Mucosa of descending colon (tissue), 3 donors: ENCODE measurements around the gene CFAP69. TPM values are rescaled to one million over a fixed set of nuclear protein-coding genes. Genes with fewer than 3 reads are reported as not detected.

Experiments
- ATAC-seq: fragments of 200-7000 bp; cut with Tn5 transposase; one replicate; pipeline ENCODE4 v1.9.1; 2020; ENCODE audit warnings: mild to moderate bottlenecking, moderate library complexity
- DNase-seq, 3 donors: peaks; one replicate each; pipeline ENCODE4 v3.0.0-alpha.2; 2020
- H3K36me3 ChIP-seq: fragments of 200-600 bp; one replicate; pipeline ENCODE4 v1.8.0; 2021; ENCODE audit warnings: low read depth, mild to moderate bottlenecking
- H3K4me1 ChIP-seq: fragments of 200-600 bp; one replicate; pipeline ENCODE4 v1.8.0; 2021; ENCODE audit warnings: low read depth, mild to moderate bottlenecking
- H3K4me3 ChIP-seq: fragments of 200-600 bp; one replicate; pipeline ENCODE4 v1.8.0; 2021; ENCODE audit warnings: mild to moderate bottlenecking
- H3K9me3 ChIP-seq: fragments of 200-600 bp; one replicate; pipeline ENCODE4 v1.8.0; 2021; ENCODE audit warnings: mild to moderate bottlenecking
- intact Hi-C, 2 donors: fragments of 100-400 bp; cut with DNase I in 1 of 2; cut with micrococcal nuclease in 1 of 2; formaldehyde crosslinking; loops; one replicate each; pipeline versions ENCODE4 v1.11.0 to v1.11.1; 2022; cut with DNase I, micrococcal nuclease
- total RNA-seq, 3 donors: library from RNA; stranded (reverse); fragmentation: NEBNext Ultra II Directional in 2 of 3; extraction: Animal tissue kit (Norgen Biotek cat#: 25700) in 2 of 3; gene quantifications; one replicate each; pipeline versions ENCODE4 v1.2.1 to v1.2.4, GENCODE V29; 2021 to 2023
- TF ChIP-seq, protein P1 (sequence below): fragments of 200-600 bp; IDR thresholded peaks from one replicate; pipeline ENCODE4 v1.8.0; 2022; ENCODE audit warnings: antibody characterized with exemption, mild to moderate bottlenecking
- donor health status: DM: no; HTN: no; CAD: no; lungs with moderate emphysema.
- donor health status: DM: no; HTN: no; CAD: no.
- donor health status: DM: no; HTN: yes; CAD: no.

The CFAP69 gene
- total RNA-seq, 3 donors from 2014 or later: 4.2 to 7.2 (median 4.5) TPM

DNA sequence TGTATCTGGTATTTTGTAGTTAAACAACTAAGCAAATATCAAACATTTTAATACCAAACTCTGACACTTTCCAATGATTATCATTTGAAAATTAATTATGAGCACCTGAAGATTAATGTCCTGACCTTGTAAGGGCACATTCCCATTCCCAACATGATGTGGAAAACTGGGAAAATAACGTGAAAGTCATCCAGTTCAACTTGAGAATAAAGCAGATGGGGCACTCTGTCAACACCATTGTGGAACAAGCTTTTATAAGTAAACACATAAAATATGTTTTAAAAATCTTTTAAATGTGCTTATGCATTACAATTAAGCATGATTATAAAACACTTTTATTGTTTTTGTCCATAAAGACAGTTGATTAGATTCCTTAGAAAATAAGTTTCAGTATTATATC, 19.4 kb upstream of the CFAP69 start:
- Histone ChIP-seq H3K9me3 (no peaks in the 10 kb centered on the region), H3K4me3 (no peak overlapping the region), H3K4me1 (no peaks in the 10 kb centered on the region), H3K36me3 (no peaks in the 10 kb centered on the region)
- TF ChIP-seq, protein P1, sequence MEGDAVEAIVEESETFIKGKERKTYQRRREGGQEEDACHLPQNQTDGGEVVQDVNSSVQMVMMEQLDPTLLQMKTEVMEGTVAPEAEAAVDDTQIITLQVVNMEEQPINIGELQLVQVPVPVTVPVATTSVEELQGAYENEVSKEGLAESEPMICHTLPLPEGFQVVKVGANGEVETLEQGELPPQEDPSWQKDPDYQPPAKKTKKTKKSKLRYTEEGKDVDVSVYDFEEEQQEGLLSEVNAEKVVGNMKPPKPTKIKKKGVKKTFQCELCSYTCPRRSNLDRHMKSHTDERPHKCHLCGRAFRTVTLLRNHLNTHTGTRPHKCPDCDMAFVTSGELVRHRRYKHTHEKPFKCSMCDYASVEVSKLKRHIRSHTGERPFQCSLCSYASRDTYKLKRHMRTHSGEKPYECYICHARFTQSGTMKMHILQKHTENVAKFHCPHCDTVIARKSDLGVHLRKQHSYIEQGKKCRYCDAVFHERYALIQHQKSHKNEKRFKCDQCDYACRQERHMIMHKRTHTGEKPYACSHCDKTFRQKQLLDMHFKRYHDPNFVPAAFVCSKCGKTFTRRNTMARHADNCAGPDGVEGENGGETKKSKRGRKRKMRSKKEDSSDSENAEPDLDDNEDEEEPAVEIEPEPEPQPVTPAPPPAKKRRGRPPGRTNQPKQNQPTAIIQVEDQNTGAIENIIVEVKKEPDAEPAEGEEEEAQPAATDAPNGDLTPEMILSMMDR: no peak
- no peak for ATAC-seq
- intact Hi-C loops: no loop called here
- no peak for DNase-seq

DNA sequence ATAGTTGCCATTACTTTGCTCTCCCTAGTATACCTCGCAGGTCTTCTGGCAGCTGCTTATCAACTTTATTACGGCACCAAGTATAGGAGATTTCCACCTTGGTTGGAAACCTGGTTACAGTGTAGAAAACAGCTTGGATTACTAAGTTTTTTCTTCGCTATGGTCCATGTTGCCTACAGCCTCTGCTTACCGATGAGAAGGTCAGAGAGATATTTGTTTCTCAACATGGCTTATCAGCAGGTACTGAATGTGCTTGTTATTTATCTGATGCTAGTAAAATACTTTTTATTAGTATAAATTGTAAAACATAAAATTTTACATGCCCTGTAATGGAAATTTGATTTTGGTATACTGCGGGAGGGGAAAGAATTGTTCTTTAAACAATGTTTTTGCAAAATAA, 17.7 kb upstream of the CFAP69 start:
- no peak overlapping the region for H3K4me3 ChIP-seq
- no peaks in the 10 kb centered on the region for H3K36me3 ChIP-seq
- TF ChIP-seq, protein P1: no peak
- no peaks in the 10 kb centered on the region for H3K9me3 ChIP-seq
- no peak for ATAC-seq
- no peaks in the 10 kb centered on the region for H3K4me1 ChIP-seq
- intact Hi-C loops: no loop called here
- DNase-seq: no peak

DNA sequence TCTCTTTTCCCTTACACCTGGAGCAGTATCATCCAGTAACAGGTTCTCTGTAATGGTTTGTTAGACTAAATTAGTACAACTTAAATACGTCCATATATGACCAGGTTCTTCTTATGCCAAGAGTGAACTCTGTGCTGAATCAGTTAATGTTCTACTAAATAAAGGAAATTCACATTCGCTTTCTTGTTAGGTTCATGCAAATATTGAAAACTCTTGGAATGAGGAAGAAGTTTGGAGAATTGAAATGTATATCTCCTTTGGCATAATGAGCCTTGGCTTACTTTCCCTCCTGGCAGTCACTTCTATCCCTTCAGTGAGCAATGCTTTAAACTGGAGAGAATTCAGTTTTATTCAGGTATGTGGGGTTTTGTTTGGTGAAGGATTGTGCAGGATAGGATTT, 15.3 kb upstream of the CFAP69 start:
- TF ChIP-seq, protein P1: no peak
- H3K4me1 ChIP-seq: no peaks in the 10 kb centered on the region
- ATAC-seq: peak; percentile 93
- intact Hi-C loops: no loop called here
- no peak overlapping the region for H3K4me3 ChIP-seq
- H3K36me3 ChIP-seq: no peaks in the 10 kb centered on the region
- DNase-seq: peak in 1 of 3 donors; percentile 32
- no peaks in the 10 kb centered on the region for H3K9me3 ChIP-seq

DNA sequence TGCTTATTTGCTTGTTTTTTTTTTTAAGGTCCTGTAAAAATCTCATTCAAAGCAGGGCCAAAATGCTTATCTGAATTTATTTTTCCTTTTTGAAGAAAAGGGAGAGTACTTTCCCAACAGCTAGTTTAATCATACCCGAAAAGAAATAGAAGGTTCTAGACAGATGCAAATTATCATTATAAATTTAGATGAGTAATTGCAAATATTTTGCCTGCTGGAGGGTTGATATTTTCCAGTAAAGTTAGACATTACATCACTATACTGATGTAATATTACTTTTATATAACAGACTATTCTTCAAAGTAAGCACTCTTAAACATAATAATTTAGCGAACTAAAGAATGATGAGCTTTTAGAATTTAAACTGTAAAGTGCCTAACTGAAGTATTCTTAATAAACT, 14.1 kb upstream of the CFAP69 start:
- Histone ChIP-seq H3K4me1 (no peaks in the 10 kb centered on the region), H3K9me3 (no peaks in the 10 kb centered on the region), H3K4me3 (no peak overlapping the region), H3K36me3 (no peaks in the 10 kb centered on the region)
- DNase-seq (no peak), ATAC-seq (no peak)
- intact Hi-C loops: no loop called here
- TF ChIP-seq, protein P1: no peak

DNA sequence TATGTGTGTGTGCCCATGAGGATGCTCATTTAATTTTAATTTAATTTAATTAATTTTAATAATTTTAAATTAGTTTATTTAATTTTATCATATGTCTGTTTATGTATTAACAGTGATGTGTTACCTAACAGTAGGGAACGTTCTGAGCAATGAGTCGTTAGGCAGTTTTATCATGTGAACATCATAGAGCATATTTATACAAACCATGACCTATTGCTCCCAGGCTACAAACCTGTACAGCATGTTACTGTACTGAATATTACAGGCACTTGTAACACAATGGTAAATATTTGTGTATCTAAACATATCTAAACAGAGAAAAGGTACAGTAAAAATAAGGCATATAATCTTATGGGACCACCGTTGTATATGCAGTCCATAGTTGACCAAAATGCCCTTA, 13.7 kb upstream of the CFAP69 start:
- TF ChIP-seq, protein P1: no peak
- Histone ChIP-seq H3K36me3 (no peaks in the 10 kb centered on the region), H3K9me3 (no peaks in the 10 kb centered on the region), H3K4me1 (peaks cover 1% of the 10 kb centered on the region), H3K4me3 (no peak overlapping the region)
- intact Hi-C loops: no loop called here
- peak; percentile 50 for ATAC-seq
- DNase-seq: no peak

DNA sequence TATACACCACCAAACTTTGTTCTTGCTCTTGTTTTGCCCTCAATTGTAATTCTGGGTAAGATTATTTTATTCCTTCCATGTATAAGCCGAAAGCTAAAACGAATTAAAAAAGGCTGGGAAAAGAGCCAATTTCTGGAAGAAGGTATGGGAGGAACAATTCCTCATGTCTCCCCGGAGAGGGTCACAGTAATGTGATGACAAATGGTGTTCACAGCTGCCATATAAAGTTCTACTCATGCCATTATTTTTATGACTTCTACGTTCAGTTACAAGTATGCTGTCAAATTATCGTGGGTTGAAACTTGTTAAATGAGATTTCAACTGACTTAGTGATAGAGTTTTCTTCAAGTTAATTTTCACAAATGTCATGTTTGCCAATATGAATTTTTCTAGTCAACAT, 12.5 kb upstream of the CFAP69 start:
- Histone ChIP-seq H3K36me3 (no peaks in the 10 kb centered on the region), H3K9me3 (no peaks in the 10 kb centered on the region), H3K4me1 (peaks cover 13% of the 10 kb centered on the region), H3K4me3 (no peak overlapping the region)
- no peak for ATAC-seq
- intact Hi-C loops: no loop called here
- DNase-seq: no peak
- TF ChIP-seq, protein P1: no peak
